LNCAP (cell line): ENCODE results near the gene RAMAC.

ENCODE experiments used
- TF ChIP-seq, protein P1 (sequence below): fragments of 450-650 bp; IDR thresholded peaks from 2 replicates; pipeline ENCODE4 v1.5.1; 2017; ENCODE audit warnings: mild to moderate bottlenecking

RAMAC gene

GRCh38 chr15:83016906-83017305, 30.9 kb downstream of the RAMAC start:
- TF ChIP-seq, protein P1, sequence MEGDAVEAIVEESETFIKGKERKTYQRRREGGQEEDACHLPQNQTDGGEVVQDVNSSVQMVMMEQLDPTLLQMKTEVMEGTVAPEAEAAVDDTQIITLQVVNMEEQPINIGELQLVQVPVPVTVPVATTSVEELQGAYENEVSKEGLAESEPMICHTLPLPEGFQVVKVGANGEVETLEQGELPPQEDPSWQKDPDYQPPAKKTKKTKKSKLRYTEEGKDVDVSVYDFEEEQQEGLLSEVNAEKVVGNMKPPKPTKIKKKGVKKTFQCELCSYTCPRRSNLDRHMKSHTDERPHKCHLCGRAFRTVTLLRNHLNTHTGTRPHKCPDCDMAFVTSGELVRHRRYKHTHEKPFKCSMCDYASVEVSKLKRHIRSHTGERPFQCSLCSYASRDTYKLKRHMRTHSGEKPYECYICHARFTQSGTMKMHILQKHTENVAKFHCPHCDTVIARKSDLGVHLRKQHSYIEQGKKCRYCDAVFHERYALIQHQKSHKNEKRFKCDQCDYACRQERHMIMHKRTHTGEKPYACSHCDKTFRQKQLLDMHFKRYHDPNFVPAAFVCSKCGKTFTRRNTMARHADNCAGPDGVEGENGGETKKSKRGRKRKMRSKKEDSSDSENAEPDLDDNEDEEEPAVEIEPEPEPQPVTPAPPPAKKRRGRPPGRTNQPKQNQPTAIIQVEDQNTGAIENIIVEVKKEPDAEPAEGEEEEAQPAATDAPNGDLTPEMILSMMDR: no peak

DNA sequence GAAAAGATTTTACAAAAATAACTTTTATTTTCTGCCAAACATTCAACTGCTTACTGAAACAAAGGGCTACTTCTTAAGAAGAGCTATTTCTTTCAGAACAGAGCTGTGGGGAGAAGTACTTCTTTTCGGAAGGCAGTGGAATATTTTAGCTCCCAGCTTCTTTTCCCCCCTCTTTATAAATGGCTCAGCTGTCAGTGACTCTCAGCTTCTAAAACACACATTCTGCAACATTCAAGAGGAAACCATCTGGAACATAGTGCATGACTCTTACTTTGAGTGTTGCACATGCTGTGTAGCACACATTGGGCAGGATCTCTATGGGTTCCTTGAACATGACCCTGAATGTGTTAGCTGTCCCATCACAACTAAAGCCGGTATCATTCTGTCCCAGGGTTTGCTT, 32.4 kb downstream of the RAMAC start:
- TF ChIP-seq, protein P1: no peak

DNA sequence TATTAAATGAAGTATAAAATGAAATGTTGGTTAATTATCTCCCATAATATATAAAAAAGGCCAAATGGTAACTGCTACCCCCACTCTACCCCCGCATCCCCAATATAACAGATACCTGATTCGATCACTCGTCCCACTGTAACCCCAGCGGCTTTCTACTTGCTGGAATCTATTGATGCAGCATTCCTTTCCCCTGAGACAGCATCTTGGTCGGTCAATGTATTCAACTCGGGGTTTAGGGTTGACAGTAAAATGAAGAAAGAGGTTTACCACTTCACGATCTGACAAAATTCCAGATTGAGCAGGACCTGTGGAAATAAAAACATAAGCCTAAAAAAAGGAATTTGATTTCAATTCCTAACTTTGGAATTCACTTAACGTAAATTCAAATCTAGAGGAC, 44.0 kb downstream of the RAMAC start:
- TF ChIP-seq, protein P1: no peak

- TF ChIP-seq, protein P1: no peak
These were observed 50.2 kb downstream of the RAMAC start for GRCh38 chr15:83036253-83036652.

DNA sequence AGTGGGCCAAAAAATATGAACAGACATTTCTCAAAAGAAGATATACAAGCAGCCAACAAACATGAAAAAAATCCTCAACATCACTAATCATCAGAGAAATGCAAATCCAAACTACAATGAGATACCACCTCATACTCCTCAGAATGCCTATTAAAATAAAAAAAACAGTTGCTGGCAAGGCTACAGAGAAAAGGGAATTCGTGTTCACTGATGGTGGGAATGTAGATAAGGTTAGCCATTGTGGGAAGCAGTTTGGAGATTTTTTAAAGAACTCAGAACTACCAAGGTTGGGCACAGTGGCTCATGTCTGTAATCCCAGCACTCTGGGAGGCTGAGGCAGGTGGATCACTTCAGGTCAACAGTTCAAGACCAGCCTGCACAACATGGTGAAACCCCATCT, 53.2 kb downstream of the RAMAC start:
- TF ChIP-seq, protein P1: no peak
